Adipose tissue (tissue), 3 donors: Measurements from ENCODE around the gene ARSB. TPM values are rescaled to one million over a fixed set of nuclear protein-coding genes. Genes with fewer than 3 reads are reported as not detected.

Experiments used
- H3K27ac ChIP-seq: one replicate; pipeline ENCODE4 v1.5.1; 2013; ENCODE audit warnings: low read depth, low read length
- WGBS, 3 donors: extraction: QIAGEN DNeasy Blood & Tissue Kit; methylation state at CpG; one replicate each; pipeline ENCODE4 v1.1.7; 2013; 5-methylcytosine and 5-hydroxymethylcytosine counted together
- polyA plus RNA-seq, 3 donors: library from polyadenylated mRNA; stranded (reverse); fragments of 200-250 nt; gene quantifications; one replicate each; pipeline ENCODE4 v1.2.3, GENCODE V29; 2013
- donor health status: healthy with polysubstance abuse.
- donor health status: Bipolar disorder and iron deficiency.
- donor health status: healthy.

ARSB gene
- polyA plus RNA-seq, 3 donors: 1.8 to 4.1 (median 3.9) TPM

- WGBS, 3 donors: 91 to 99% (median 94%) methylated on average over 8 of the region's 8 CpGs
- no peak overlapping the region for H3K27ac ChIP-seq
These were observed 183.7 kb downstream of the ARSB start for GRCh38 chr5:78801413-78801812.

- no peak overlapping the region for H3K27ac ChIP-seq
- WGBS, 3 donors: 91 to 95% (median 93%) methylated on average over 6 of the region's 6 CpGs
These were observed 185.7 kb downstream of the ARSB start for GRCh38 chr5:78799266-78800017.

- H3K27ac ChIP-seq: no peak overlapping the region
- WGBS, 3 donors: 85 to 90% (median 88%) methylated on average over 3 of the region's 3 CpGs
These were observed 186.5 kb downstream of the ARSB start for GRCh38 chr5:78798673-78799029.

GRCh38 chr5:78797936-78798672 lies 187.0 kb downstream of the ARSB start:
- 84 to 91% (median 86%) methylated on average over 8 of the region's 8 CpGs for WGBS, 3 donors
- H3K27ac ChIP-seq: no peak overlapping the region

- 80 to 93% (median 88%) methylated on average over 2 of the region's 2 CpGs for WGBS, 3 donors
- H3K27ac ChIP-seq: no peak overlapping the region
These were observed 189.4 kb downstream of the ARSB start for GRCh38 chr5:78795757-78796156.

- 90 to 91% (median 91%) methylated on average over 1 of the region's 1 CpG for WGBS, 3 donors
These were observed 190.4 kb downstream of the ARSB start for GRCh38 chr5:78794693-78795215.

GRCh38 chr5:78793907-78794662 lies 191.0 kb downstream of the ARSB start:
- 89 to 92% (median 90%) methylated on average over 7 of the region's 7 CpGs for WGBS, 3 donors
- H3K27ac ChIP-seq: no peak overlapping the region

More at GRCh38 chr5:78794693-78795215, 190.4 kb downstream of the ARSB start:
- H3K27ac ChIP-seq: no peak overlapping the region

- 60 to 78% (median 68%) methylated on average over 10 of the region's 10 CpGs for WGBS, 3 donors
- no peak overlapping the region for H3K27ac ChIP-seq
These were observed 192.6 kb downstream of the ARSB start for GRCh38 chr5:78792345-78793055.

- H3K27ac ChIP-seq: no peak overlapping the region
- 95 to 97% (median 97%) methylated on average over 11 of the region's 11 CpGs for WGBS, 3 donors
These were observed 193.5 kb downstream of the ARSB start for GRCh38 chr5:78791501-78792100.

GRCh38 chr5:78787783-78788182 lies 197.3 kb downstream of the ARSB start:
- no peak overlapping the region for H3K27ac ChIP-seq

GRCh38 chr5:78785454-78785853 lies 199.7 kb downstream of the ARSB start:
- WGBS, 3 donors: 96 to 97% (median 96%) methylated on average over 1 of the region's 1 CpG
- H3K27ac ChIP-seq: no peak overlapping the region

More at GRCh38 chr5:78787783-78788182, 197.3 kb downstream of the ARSB start:
- 41 to 61% (median 44%) methylated on average over 7 of the region's 7 CpGs for WGBS, 3 donors

GRCh38 chr5:78783434-78784130 lies 201.5 kb downstream of the ARSB start:
- 90 to 94% (median 92%) methylated on average over 2 of the region's 2 CpGs for WGBS, 3 donors
- H3K27ac ChIP-seq: no peak overlapping the region

- WGBS, 3 donors: 79 to 96% (median 81%) methylated on average over 1 of the region's 1 CpG
- no peak overlapping the region for H3K27ac ChIP-seq
These were observed 202.4 kb downstream of the ARSB start for GRCh38 chr5:78782728-78783127.

GRCh38 chr5:78781611-78782286 lies 203.4 kb downstream of the ARSB start:
- no peak overlapping the region for H3K27ac ChIP-seq
- 86 to 87% (median 86%) methylated on average over 7 of the region's 7 CpGs for WGBS, 3 donors

- H3K27ac ChIP-seq: no peak overlapping the region
- 80 to 89% (median 82%) methylated on average over 12 of the region's 12 CpGs for WGBS, 3 donors
These were observed 205.1 kb downstream of the ARSB start for GRCh38 chr5:78779771-78780616.

- 96 to 100% (median 98%) methylated on average over 4 of the region's 4 CpGs for WGBS, 3 donors
- no peak overlapping the region for H3K27ac ChIP-seq
These were observed 205.8 kb downstream of the ARSB start for GRCh38 chr5:78779262-78779661.
